HG02981 (cell line): ENCODE data around the gene MYH14.

Experiments
- ATAC-seq: cut with Tn5 transposase; IDR thresholded peaks from one replicate; pipeline ENCODE4 v1.9.1; 2021; ENCODE audit warnings: mild to moderate bottlenecking, moderate library complexity; ENCODE audit not compliant: unreplicated experiment

MYH14 gene

GRCh38 chr19:50255115-50255514 is 51.7 kb downstream of the MYH14 start:
- ATAC-seq, result no peak

- no peak for ATAC-seq
These were observed 53.7 kb downstream of the MYH14 start for GRCh38 chr19:50257141-50257540.

GRCh38 chr19:50258918-50259372 is 55.5 kb downstream of the MYH14 start:
- no peak for ATAC-seq

GRCh38 chr19:50261446-50261970 is 58.1 kb downstream of the MYH14 start:
- ATAC-seq, result no peak

GRCh38 chr19:50263176-50263575 is 59.8 kb downstream of the MYH14 start:
- ATAC-seq, result no peak

GRCh38 chr19:50264483-50265186 is 61.2 kb downstream of the MYH14 start:
- ATAC-seq, result no peak

- ATAC-seq, result no peak
These were observed 62.6 kb downstream of the MYH14 start for GRCh38 chr19:50266041-50266440.

GRCh38 chr19:50266896-50267295 is 63.5 kb downstream of the MYH14 start:
- ATAC-seq, result no peak

- no peak for ATAC-seq
These were observed 64.6 kb downstream of the MYH14 start for GRCh38 chr19:50268041-50268440.

- no peak for ATAC-seq
These were observed 65.1 kb downstream of the MYH14 start for GRCh38 chr19:50268501-50268900.

GRCh38 chr19:50269653-50270052 is 66.2 kb downstream of the MYH14 start:
- ATAC-seq, result no peak

GRCh38 chr19:50272263-50272897 is 69.0 kb downstream of the MYH14 start:
- no peak for ATAC-seq

- ATAC-seq, result no peak
These were observed 70.4 kb downstream of the MYH14 start for GRCh38 chr19:50273821-50274220.

GRCh38 chr19:50275577-50276368 is 72.4 kb downstream of the MYH14 start:
- no peak for ATAC-seq

GRCh38 chr19:50276370-50277063 is 73.1 kb downstream of the MYH14 start:
- no peak for ATAC-seq

- no peak for ATAC-seq
These were observed 74.7 kb downstream of the MYH14 start for GRCh38 chr19:50277966-50278580.

- ATAC-seq, result no peak
These were observed 76.7 kb downstream of the MYH14 start for GRCh38 chr19:50280074-50280473.

GRCh38 chr19:50280983-50281382 is 77.6 kb downstream of the MYH14 start:
- no peak for ATAC-seq

GRCh38 chr19:50281491-50281890 is 78.1 kb downstream of the MYH14 start:
- ATAC-seq, result no peak

GRCh38 chr19:50285833-50286232 is 82.4 kb downstream of the MYH14 start:
- no peak for ATAC-seq
